SKM-1 (cell line): ENCODE data around the gene SF3B1.
"Not testable (repeated sequence)": the region's sequence is repeated elsewhere in the genome, so short reads cannot be mapped to it uniquely, and the experiment has no call there.

Experiments used
- DNase-seq: peaks from one replicate; lab custom pipeline; 2025; ENCODE audit not compliant: unreplicated experiment; lab: John Stamatoyannopoulos, UW

SF3B1 gene

GRCh38 chr2:197379308-197379917 lies 55.4 kb downstream of the SF3B1 start:
- not testable (repeated sequence) for DNase-seq

GRCh38 chr2:197378494-197379307 lies 56.1 kb downstream of the SF3B1 start:
- peak; percentile 46 for DNase-seq

- no peak for DNase-seq
These were observed 56.7 kb downstream of the SF3B1 start for GRCh38 chr2:197378086-197378485.

- DNase-seq = no peak
These were observed 57.2 kb downstream of the SF3B1 start for GRCh38 chr2:197377670-197378069.

- no peak for DNase-seq
These were observed 62.2 kb downstream of the SF3B1 start for GRCh38 chr2:197372592-197372991.

GRCh38 chr2:197370664-197371063 lies 64.2 kb downstream of the SF3B1 start:
- not testable (repeated sequence) for DNase-seq

- no peak for DNase-seq
These were observed 64.9 kb downstream of the SF3B1 start for GRCh38 chr2:197369933-197370320.

- no peak for DNase-seq
These were observed 65.4 kb downstream of the SF3B1 start for GRCh38 chr2:197369228-197369932.

GRCh38 chr2:197368412-197368811 lies 66.4 kb downstream of the SF3B1 start:
- DNase-seq = no peak

- no peak for DNase-seq
These were observed 70.8 kb downstream of the SF3B1 start for GRCh38 chr2:197363998-197364397.

- DNase-seq = no peak
These were observed 74.1 kb downstream of the SF3B1 start for GRCh38 chr2:197360744-197361156.

GRCh38 chr2:197359859-197360258 lies 75.0 kb downstream of the SF3B1 start:
- no peak for DNase-seq

- no peak for DNase-seq
These were observed 75.9 kb downstream of the SF3B1 start for GRCh38 chr2:197358931-197359330.

GRCh38 chr2:197357986-197358385 lies 76.8 kb downstream of the SF3B1 start:
- DNase-seq = no peak

GRCh38 chr2:197356136-197356535 lies 78.7 kb downstream of the SF3B1 start:
- DNase-seq = no peak

GRCh38 chr2:197354169-197354558 lies 80.7 kb downstream of the SF3B1 start:
- DNase-seq = no peak

GRCh38 chr2:197353393-197354168 lies 81.2 kb downstream of the SF3B1 start:
- DNase-seq = no peak

- no peak for DNase-seq
These were observed 85.1 kb downstream of the SF3B1 start for GRCh38 chr2:197349699-197350098.

- no peak for DNase-seq
These were observed 86.0 kb downstream of the SF3B1 start for GRCh38 chr2:197348721-197349360.

- DNase-seq = no peak
These were observed 88.9 kb downstream of the SF3B1 start for GRCh38 chr2:197345846-197346370.
